ENCODE data around the gene HS1BP3. TPM values are rescaled to one million over a fixed set of nuclear protein-coding genes. Genes with fewer than 3 reads are reported as not detected.

The HS1BP3 gene
- total and polyA plus RNA-seq, 2 of the 13 experiments (the other 11 are each of a cell fraction or from before 2014, with no cell fraction given), result 15.2 to 22.0 TPM

- 0 out of 2 replicates have a peak, but pooled peaks have one; percentile 62 for TF ChIP-seq ZBED4 (CRISPR knock-in tag; IDR thresholded peaks at IDR 0.05; ENCODE audit: borderline replicate concordance)
- TF ChIP-seq HOMEZ (CRISPR knock-in tag; IDR thresholded peaks at IDR 0.05; ENCODE audit: low read depth), result peak; percentile 68
- no peak; the same call in 1 of the 2 replicates for TF ChIP-seq BRF2 (CRISPR knock-in tag; IDR thresholded peaks at IDR 0.05)
- no peak for TF ChIP-seq REL (CRISPR knock-in tag; conservative IDR thresholded peaks at IDR 0.05)
- TF ChIP-seq ZNF672 (CRISPR knock-in tag; IDR thresholded peaks at IDR 0.05), result no peak
- TF ChIP-seq ZNF253 (CRISPR knock-in tag; IDR thresholded peaks at IDR 0.05; ENCODE audit: borderline replicate concordance), result no peak
- no peak for TF ChIP-seq IRX3 (CRISPR knock-in tag; IDR thresholded peaks at IDR 0.05; ENCODE audit: borderline replicate concordance, low read depth)
- no peak for TF ChIP-seq ZFP1 (CRISPR knock-in tag; IDR thresholded peaks at IDR 0.05)
- 0 out of 2 replicates have a peak, but pooled peaks have one; percentile 47 for TF ChIP-seq ZC3H13 (CRISPR knock-in tag; IDR thresholded peaks at IDR 0.05)
- TF ChIP-seq NFATC3 (CRISPR knock-in tag; IDR thresholded peaks at IDR 0.05), result no peak; the same call in 1 of the 2 replicates
- TF ChIP-seq ZNF567 (CRISPR knock-in tag; IDR thresholded peaks at IDR 0.05; ENCODE audit: borderline replicate concordance), result peak; percentile 62; the same call in 1 of the 2 replicates
- TF ChIP-seq YEATS4 (CRISPR knock-in tag; IDR thresholded peaks at IDR 0.05; ENCODE audit: borderline replicate concordance), result no peak; the same call in 1 of the 2 replicates
- TF ChIP-seq MTA3 (CRISPR knock-in tag; IDR thresholded peaks at IDR 0.05), result no peak
- TF ChIP-seq ZNF280B (CRISPR knock-in tag; IDR thresholded peaks at IDR 0.05; ENCODE audit: borderline replicate concordance), result peak; percentile 79; the same call in 1 of the 2 replicates
- TF ChIP-seq ZNF101 (CRISPR knock-in tag; IDR thresholded peaks at IDR 0.05; ENCODE audit: borderline replicate concordance, low read depth), result no peak
- TF ChIP-seq GTF3A (CRISPR knock-in tag; conservative IDR thresholded peaks at IDR 0.05), result 0 out of 2 replicates have a peak, but pooled peaks have one; percentile 63
- peak; percentile 84; the same call in 1 of the 2 replicates for TF ChIP-seq ZNF136 (CRISPR knock-in tag; IDR thresholded peaks at IDR 0.05; ENCODE audit: low read depth)
- TF ChIP-seq TFAP4 (IDR thresholded peaks at IDR 0.05; ENCODE audit: borderline replicate concordance, low read depth), result no peak
- no peak for TF ChIP-seq ZNF577 (CRISPR knock-in tag; IDR thresholded peaks at IDR 0.05; ENCODE audit: borderline replicate concordance, low read depth)
Measured at GRCh38 chr2:20635675-20636584, 15.0 kb downstream of the HS1BP3 start (continued).

All from HepG2 (cell line).